ENCODE measurements around the gene ACTR1A.

- no peak for TF ChIP-seq CTCF (IDR thresholded peaks at IDR 0.05)
- TF ChIP-seq POLR2A (IDR thresholded peaks at IDR 0.05) = peak in 1 of 4 donors; percentile 31
- TF ChIP-seq POLR2AphosphoS5 (IDR thresholded peaks at IDR 0.05) = peak; percentile 56 to 93 (median 76)
Observed at GRCh38 chr10:102461187-102462054, 41.1 kb downstream of the ACTR1A start.
